ENCODE results near the gene ZBTB4. TPM values are rescaled to one million over a fixed set of nuclear protein-coding genes. Genes with fewer than 3 reads are reported as not detected.

Gene ZBTB4
- total RNA-seq, 1 experiment from 2014 or later, result 9.0 TPM

- no peak for DNase-seq
- Histone ChIP-seq H3K27me3 (ENCODE audit: control insufficient read depth, insufficient read depth, low read length) (no peaks in the 10 kb centered on the region), H3K4me3 (ENCODE audit: insufficient read depth, low read depth, low read length) (no peak overlapping the region), H3K36me3 (replicated peaks; ENCODE audit: control insufficient read depth, insufficient read depth, low read length) (no peaks in the 10 kb centered on the region; the same call in 1 of the 2 replicates)
Measured at GRCh38 chr17:7468290-7468689, 11.1 kb downstream of the ZBTB4 start.

- Histone ChIP-seq H3K4me3 (ENCODE audit: insufficient read depth, low read depth, low read length) (no peak overlapping the region), H3K27me3 (ENCODE audit: control insufficient read depth, insufficient read depth, low read length) (no peaks in the 10 kb centered on the region), H3K36me3 (replicated peaks; ENCODE audit: control insufficient read depth, insufficient read depth, low read length) (peaks cover 1% of the 10 kb centered on the region)
- DNase-seq, result no peak
Measured at GRCh38 chr17:7467498-7467897, 11.9 kb downstream of the ZBTB4 start.

- Histone ChIP-seq H3K36me3 (replicated peaks; ENCODE audit: control insufficient read depth, insufficient read depth, low read length) (peaks cover 1% of the 10 kb centered on the region), H3K4me3 (ENCODE audit: insufficient read depth, low read depth, low read length) (no peak overlapping the region), H3K27me3 (ENCODE audit: control insufficient read depth, insufficient read depth, low read length) (no peaks in the 10 kb centered on the region)
- DNase-seq, result no peak
Measured at GRCh38 chr17:7466639-7467341, 12.6 kb downstream of the ZBTB4 start.

- Histone ChIP-seq H3K36me3 (replicated peaks; ENCODE audit: control insufficient read depth, insufficient read depth, low read length) (peaks cover 1% of the 10 kb centered on the region), H3K4me3 (ENCODE audit: insufficient read depth, low read depth, low read length) (no peak overlapping the region)
- no peak for DNase-seq
Measured at GRCh38 chr17:7466318-7466638, 13.2 kb downstream of the ZBTB4 start.

GRCh38 chr17:7465597-7466275, 13.7 kb downstream of the ZBTB4 start:
- Histone ChIP-seq H3K4me3 (ENCODE audit: insufficient read depth, low read depth, low read length) (no peak overlapping the region), H3K36me3 (replicated peaks; ENCODE audit: control insufficient read depth, insufficient read depth, low read length) (peaks cover 1% of the 10 kb centered on the region), H3K27me3 (ENCODE audit: control insufficient read depth, insufficient read depth, low read length) (no peaks in the 10 kb centered on the region)
- peak; percentile 45 for DNase-seq

More at GRCh38 chr17:7466318-7466638, 13.2 kb downstream of the ZBTB4 start:
- H3K27me3 ChIP-seq (ENCODE audit: control insufficient read depth, insufficient read depth, low read length), result no peaks in the 10 kb centered on the region

GRCh38 chr17:7464081-7464480, 15.3 kb downstream of the ZBTB4 start:
- DNase-seq, result no peak
- peaks cover 1% of the 10 kb centered on the region for H3K36me3 ChIP-seq (replicated peaks; ENCODE audit: control insufficient read depth, insufficient read depth, low read length)
- no peaks in the 10 kb centered on the region; the same call in 1 of the 2 replicates for H3K27me3 ChIP-seq (ENCODE audit: control insufficient read depth, insufficient read depth, low read length)

GRCh38 chr17:7463372-7463846, 16.0 kb downstream of the ZBTB4 start:
- no peak for DNase-seq
- no peaks in the 10 kb centered on the region; the same call in 1 of the 2 replicates for H3K27me3 ChIP-seq (ENCODE audit: control insufficient read depth, insufficient read depth, low read length)
- no peak overlapping the region for H3K4me3 ChIP-seq (ENCODE audit: insufficient read depth, low read depth, low read length)
- H3K36me3 ChIP-seq (replicated peaks; ENCODE audit: control insufficient read depth, insufficient read depth, low read length), result peaks cover 1% of the 10 kb centered on the region

More at GRCh38 chr17:7464081-7464480, 15.3 kb downstream of the ZBTB4 start:
- H3K4me3 ChIP-seq (ENCODE audit: insufficient read depth, low read depth, low read length), result no peak overlapping the region

- peak; percentile 44 for DNase-seq
Measured at GRCh38 chr17:7462474-7463371, 16.7 kb downstream of the ZBTB4 start.

GRCh38 chr17:7460850-7461660, 18.4 kb downstream of the ZBTB4 start:
- Histone ChIP-seq H3K36me3 (replicated peaks; ENCODE audit: control insufficient read depth, insufficient read depth, low read length) (peaks cover 1% of the 10 kb centered on the region), H3K4me3 (ENCODE audit: insufficient read depth, low read depth, low read length) (no peak overlapping the region), H3K27me3 (ENCODE audit: control insufficient read depth, insufficient read depth, low read length) (no peaks in the 10 kb centered on the region; the same call in 1 of the 2 replicates)
- peak; percentile 75 for DNase-seq

More at GRCh38 chr17:7462474-7463371, 16.7 kb downstream of the ZBTB4 start:
- peaks cover 1% of the 10 kb centered on the region for H3K36me3 ChIP-seq (replicated peaks; ENCODE audit: control insufficient read depth, insufficient read depth, low read length)
- no peak overlapping the region for H3K4me3 ChIP-seq (ENCODE audit: insufficient read depth, low read depth, low read length)
- no peaks in the 10 kb centered on the region; the same call in 1 of the 2 replicates for H3K27me3 ChIP-seq (ENCODE audit: control insufficient read depth, insufficient read depth, low read length)

GRCh38 chr17:7459961-7460545, 19.4 kb downstream of the ZBTB4 start:
- no peaks in the 10 kb centered on the region; the same call in 1 of the 2 replicates for H3K27me3 ChIP-seq (ENCODE audit: control insufficient read depth, insufficient read depth, low read length)
- H3K36me3 ChIP-seq (replicated peaks; ENCODE audit: control insufficient read depth, insufficient read depth, low read length), result peaks cover 1% of the 10 kb centered on the region
- DNase-seq, result peak; percentile 37
- H3K4me3 ChIP-seq (ENCODE audit: insufficient read depth, low read depth, low read length), result no peak overlapping the region

GRCh38 chr17:7448461-7448860, 31.0 kb downstream of the ZBTB4 start:
- Histone ChIP-seq H3K36me3 (replicated peaks; ENCODE audit: control insufficient read depth, insufficient read depth, low read length) (no peaks in the 10 kb centered on the region), H3K4me3 (ENCODE audit: insufficient read depth, low read depth, low read length) (no peak overlapping the region), H3K27me3 (ENCODE audit: control insufficient read depth, insufficient read depth, low read length) (peaks cover 25% of the 10 kb centered on the region)
- DNase-seq, result no peak

GRCh38 chr17:7445619-7445968, 33.8 kb downstream of the ZBTB4 start:
- Histone ChIP-seq H3K27me3 (ENCODE audit: control insufficient read depth, insufficient read depth, low read length) (peaks cover 31% of the 10 kb centered on the region), H3K36me3 (replicated peaks; ENCODE audit: control insufficient read depth, insufficient read depth, low read length) (no peaks in the 10 kb centered on the region), H3K4me3 (ENCODE audit: insufficient read depth, low read depth, low read length) (peak overlapping the region; percentile 65)
- DNase-seq, result peak; percentile 95

- Histone ChIP-seq H3K36me3 (replicated peaks; ENCODE audit: control insufficient read depth, insufficient read depth, low read length) (no peaks in the 10 kb centered on the region), H3K4me3 (ENCODE audit: insufficient read depth, low read depth, low read length) (peak within 1 kb of the TSS; percentile 65), H3K27me3 (ENCODE audit: control insufficient read depth, insufficient read depth, low read length) (peaks cover 31% of the 10 kb centered on the region)
- DNase-seq, result peak; percentile 98
Measured at GRCh38 chr17:7444682-7445618, 34.5 kb downstream of the ZBTB4 start, which contains the start of gene CHRNB1. TSS of gene CHRNB1 (plus strand) at chr17:7445061. CDS start at chr17:7445128, 67 bp downstream.
